Duodenal mucosa (tissue), 2 donors: ENCODE measurements around the gene BEAN1.
"Not testable (repeated sequence)": the region's sequence is repeated elsewhere in the genome, so short reads cannot be mapped to it uniquely, and the experiment has no call there.

ENCODE experiments used
- H3K27ac ChIP-seq: one replicate; pipeline ENCODE4 v1.7.0; 2013; ENCODE audit warnings: low read depth, low read length
- H3K27me3 ChIP-seq, 2 donors: one replicate each; pipeline ENCODE4 v1.7.0; 2013; ENCODE audit warnings: low read length in 2 of 2, control low read depth in 1 of 2; ENCODE audit not compliant: insufficient read depth in 2 of 2, control insufficient read depth in 1 of 2
- H3K36me3 ChIP-seq, 2 donors: one replicate each; pipeline ENCODE4 v1.7.0; 2013; ENCODE audit warnings: low read length in 2 of 2, control low read depth in 1 of 2; ENCODE audit not compliant: insufficient read depth in 2 of 2, control insufficient read depth in 1 of 2
- H3K4me1 ChIP-seq, 2 donors: one replicate each; pipeline ENCODE4 v1.7.0; 2013; ENCODE audit warnings: low read length in 2 of 2, control low read depth in 1 of 2; ENCODE audit not compliant: insufficient read depth in 2 of 2, control insufficient read depth in 1 of 2
- H3K4me3 ChIP-seq, 2 donors: one replicate each; pipeline ENCODE4 v1.7.0; 2013; ENCODE audit warnings: low read length in 2 of 2, low read depth in 1 of 2
- H3K9ac ChIP-seq, 2 donors: one replicate each; pipeline ENCODE4 v1.7.0; 2013; ENCODE audit warnings: low read length in 2 of 2, low read depth in 1 of 2
- H3K9me3 ChIP-seq, 2 donors: one replicate each; pipeline ENCODE4 v1.7.0; 2013; ENCODE audit warnings: low read length in 2 of 2, control low read depth in 1 of 2; ENCODE audit not compliant: control insufficient read depth in 1 of 2

BEAN1 gene

GRCh38 chr16:66457888-66458287, 30.8 kb downstream of the BEAN1 start:
- Histone ChIP-seq H3K9ac (no peak overlapping the region), H3K4me3 (no peak overlapping the region), H3K27me3 (peaks cover 13 to 18% of the 10 kb centered on the region in 2 donors), H3K4me1 (no peaks in the 10 kb centered on the region), H3K36me3 (no peaks in the 10 kb centered on the region), H3K27ac (no peak overlapping the region), H3K9me3 (no peaks in the 10 kb centered on the region)

- H3K4me3 ChIP-seq = no peak overlapping the region
- no peak overlapping the region for H3K9ac ChIP-seq
- H3K27me3 ChIP-seq = peaks cover 13 to 18% of the 10 kb centered on the region in 2 donors
- H3K27ac ChIP-seq = no peak overlapping the region
- H3K4me1 ChIP-seq = no peaks in the 10 kb centered on the region
- no peaks in the 10 kb centered on the region for H3K9me3 ChIP-seq
- no peaks in the 10 kb centered on the region for H3K36me3 ChIP-seq
Observed at GRCh38 chr16:66458292-66458691, 31.2 kb downstream of the BEAN1 start.

DNA sequence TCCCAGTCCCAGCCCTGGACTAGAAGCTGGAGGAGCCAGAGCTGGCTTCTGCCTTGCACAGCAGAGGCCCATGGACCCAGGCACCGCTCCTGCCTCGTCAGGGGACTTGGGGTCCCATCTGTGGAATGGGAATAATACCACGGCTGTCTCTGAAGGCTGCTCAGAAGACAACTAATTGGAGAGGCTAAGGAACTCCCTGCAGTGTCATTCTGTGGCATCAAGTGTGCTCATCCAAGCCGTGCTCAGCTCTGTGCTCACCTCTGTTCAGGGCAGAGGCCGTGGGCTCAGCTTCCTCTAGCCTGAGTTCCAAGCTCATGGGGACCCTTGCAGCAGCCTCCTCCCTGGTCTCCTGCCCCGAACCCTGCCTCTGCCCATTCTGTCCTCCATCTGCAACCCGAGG, 31.8 kb downstream of the BEAN1 start:
- no peak overlapping the region for H3K27ac ChIP-seq
- H3K4me1 ChIP-seq = no peaks in the 10 kb centered on the region
- H3K9me3 ChIP-seq = no peaks in the 10 kb centered on the region
- H3K9ac ChIP-seq = no peak overlapping the region
- no peak overlapping the region for H3K4me3 ChIP-seq
- H3K27me3 ChIP-seq = peaks cover 13 to 18% of the 10 kb centered on the region in 2 donors
- H3K36me3 ChIP-seq = no peaks in the 10 kb centered on the region

DNA sequence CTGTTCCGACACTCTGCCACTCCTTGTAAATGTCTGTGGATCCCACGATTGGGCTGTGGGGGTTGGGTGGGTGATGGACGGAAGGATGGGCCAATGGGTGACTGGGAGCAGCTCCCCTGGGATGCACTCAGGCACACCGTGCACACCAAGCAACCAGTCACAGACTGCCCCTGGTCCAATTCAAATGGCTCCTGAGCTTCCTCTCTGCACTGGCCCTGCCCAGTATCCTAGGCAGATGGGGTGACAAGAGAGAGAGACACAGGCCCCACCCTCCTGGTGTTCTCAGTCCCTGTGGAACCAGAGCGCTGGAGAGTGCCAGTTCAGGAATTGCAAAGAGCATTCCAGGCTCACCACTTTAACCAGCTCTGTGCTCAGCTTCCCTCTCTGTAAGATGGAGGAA, 32.8 kb downstream of the BEAN1 start:
- H3K9ac ChIP-seq = no peak overlapping the region
- no peak overlapping the region for H3K27ac ChIP-seq
- H3K4me1 ChIP-seq = no peaks in the 10 kb centered on the region
- no peaks in the 10 kb centered on the region for H3K36me3 ChIP-seq
- no peaks in the 10 kb centered on the region for H3K9me3 ChIP-seq
- no peak overlapping the region for H3K4me3 ChIP-seq
- peaks cover 13 to 18% of the 10 kb centered on the region in 2 donors for H3K27me3 ChIP-seq

- no peaks in the 10 kb centered on the region for H3K36me3 ChIP-seq
- H3K27ac ChIP-seq = no peak overlapping the region
- H3K4me1 ChIP-seq = no peaks in the 10 kb centered on the region
- H3K9ac ChIP-seq = no peak overlapping the region
- H3K4me3 ChIP-seq = no peak overlapping the region
- peaks cover 13 to 18% of the 10 kb centered on the region in 2 donors for H3K27me3 ChIP-seq
- H3K9me3 ChIP-seq = no peaks in the 10 kb centered on the region
Observed at GRCh38 chr16:66460703-66461102, 33.6 kb downstream of the BEAN1 start.

- H3K27ac ChIP-seq = no peak overlapping the region
- H3K36me3 ChIP-seq = no peaks in the 10 kb centered on the region
- H3K4me3 ChIP-seq = no peak overlapping the region
- H3K9me3 ChIP-seq = no peaks in the 10 kb centered on the region
- H3K4me1 ChIP-seq = no peaks in the 10 kb centered on the region
- no peak overlapping the region for H3K9ac ChIP-seq
- peaks cover 11 to 14% of the 10 kb centered on the region in 2 donors for H3K27me3 ChIP-seq
Observed at GRCh38 chr16:66462912-66463311, 35.8 kb downstream of the BEAN1 start.

DNA sequence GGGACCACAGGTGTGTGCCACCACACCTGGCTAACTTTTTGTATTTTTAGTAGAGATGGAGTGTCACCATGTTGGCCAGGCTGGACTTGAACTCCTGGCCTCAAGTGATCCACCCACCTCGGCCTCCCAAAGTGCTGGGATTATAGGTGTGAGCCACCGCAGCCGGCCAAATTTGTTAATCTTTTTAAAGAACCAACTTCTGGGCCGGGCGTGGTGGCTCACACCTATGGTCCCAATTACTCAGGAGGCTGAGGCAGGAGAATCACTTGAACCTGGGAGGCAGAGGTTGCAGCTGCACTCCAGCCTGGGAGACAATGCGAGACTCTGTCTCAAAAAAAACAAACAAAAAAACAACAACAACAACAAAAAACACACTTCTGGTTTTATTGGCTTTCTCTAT, 38.9 kb downstream of the BEAN1 start:
- H3K4me3 ChIP-seq, H3K9ac ChIP-seq, H3K36me3 ChIP-seq, H3K27ac ChIP-seq, H3K27me3 ChIP-seq, H3K4me1 ChIP-seq, H3K9me3 ChIP-seq: not testable (repeated sequence)

DNA sequence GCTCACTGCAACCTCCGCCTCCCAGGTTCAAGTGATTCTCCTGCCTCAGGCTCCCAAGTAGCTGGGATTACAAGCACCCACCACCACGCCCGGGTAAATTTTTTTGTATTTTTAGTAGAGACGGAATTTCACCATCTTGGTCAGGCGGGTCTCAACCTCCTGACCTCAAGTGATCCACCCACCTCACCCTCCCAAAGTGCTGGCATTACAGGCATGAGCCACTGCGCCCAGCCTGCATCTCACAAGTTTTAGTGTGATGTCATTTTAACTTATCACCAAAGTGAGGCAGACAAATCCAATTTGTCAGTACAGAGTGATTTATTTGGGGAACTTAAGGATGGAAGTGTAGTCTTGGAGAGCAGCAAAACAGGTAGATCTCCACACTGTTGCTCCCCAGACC, 39.5 kb downstream of the BEAN1 start:
- H3K27me3 ChIP-seq, H3K27ac ChIP-seq, H3K9ac ChIP-seq, H3K4me1 ChIP-seq, H3K4me3 ChIP-seq, H3K36me3 ChIP-seq, H3K9me3 ChIP-seq: not testable (repeated sequence)

DNA sequence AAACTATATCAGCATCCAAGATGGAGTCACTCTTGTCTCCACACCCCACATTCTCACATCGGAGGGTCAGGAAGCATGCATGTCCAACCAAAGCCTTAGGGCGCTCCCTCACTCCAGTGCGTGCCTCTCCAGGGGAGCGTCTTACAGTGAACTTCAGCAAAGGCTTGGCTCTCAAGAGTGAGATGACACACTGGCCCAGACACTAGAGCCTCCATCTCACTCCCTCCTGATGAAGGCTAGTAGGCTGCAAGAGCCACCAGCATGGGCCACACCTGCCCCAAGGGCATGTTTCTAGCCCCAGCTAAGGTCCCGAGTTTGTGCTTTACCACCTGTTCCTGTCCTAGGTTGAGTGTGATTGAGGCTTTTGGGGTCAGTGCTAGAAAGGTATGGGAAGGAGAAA, 40.5 kb downstream of the BEAN1 start:
- H3K27ac ChIP-seq = no peak overlapping the region

DNA sequence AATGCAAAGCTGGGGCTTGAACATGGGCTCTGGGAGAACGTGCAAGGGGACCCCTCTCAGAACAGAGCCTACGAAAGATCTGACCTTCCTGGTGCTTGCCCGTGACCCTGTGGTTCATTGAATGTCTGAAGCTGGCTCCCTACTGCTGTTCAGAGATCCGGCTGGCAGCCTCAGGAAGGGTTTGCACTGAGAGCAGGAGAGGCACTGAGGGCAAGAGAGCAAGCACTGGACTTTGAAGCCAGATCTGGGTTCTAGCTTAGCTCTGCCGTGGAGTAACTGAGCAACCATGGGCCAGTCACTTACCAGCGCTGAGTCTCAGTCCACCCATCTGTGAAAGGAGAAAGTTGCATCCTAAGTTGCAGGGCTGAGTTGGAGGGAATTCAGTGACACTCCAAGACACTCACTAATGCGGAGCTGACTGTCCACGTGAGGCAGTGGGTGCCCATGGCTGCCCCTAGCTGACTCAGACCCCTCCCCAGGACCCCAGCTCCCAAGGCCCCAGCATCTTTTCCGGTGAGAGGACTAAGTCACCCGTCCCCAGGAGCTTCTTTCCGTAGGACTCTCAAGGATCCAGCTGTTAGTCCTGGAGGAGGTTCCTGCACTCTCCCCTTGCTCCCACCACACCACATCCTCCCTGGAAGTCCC, 41.3 kb downstream of the BEAN1 start:
- Histone ChIP-seq H3K27ac (no peak overlapping the region), H3K27me3 (no peaks in the 10 kb centered on the region), H3K9me3 (no peaks in the 10 kb centered on the region), H3K36me3 (no peaks in the 10 kb centered on the region), H3K9ac (no peak overlapping the region), H3K4me3 (no peak overlapping the region), H3K4me1 (no peaks in the 10 kb centered on the region)

More for the DNA sequence above, 40.5 kb downstream of the BEAN1 start:
- Histone ChIP-seq H3K36me3 (no peaks in the 10 kb centered on the region), H3K4me3 (no peak overlapping the region), H3K4me1 (no peaks in the 10 kb centered on the region), H3K9me3 (no peaks in the 10 kb centered on the region), H3K27me3 (no peaks in the 10 kb centered on the region), H3K9ac (no peak overlapping the region)
